ENCODE data around the gene METTL16.

- no peak for TF ChIP-seq POLR2A (IDR thresholded peaks at IDR 0.05)
- TF ChIP-seq, protein P1, sequence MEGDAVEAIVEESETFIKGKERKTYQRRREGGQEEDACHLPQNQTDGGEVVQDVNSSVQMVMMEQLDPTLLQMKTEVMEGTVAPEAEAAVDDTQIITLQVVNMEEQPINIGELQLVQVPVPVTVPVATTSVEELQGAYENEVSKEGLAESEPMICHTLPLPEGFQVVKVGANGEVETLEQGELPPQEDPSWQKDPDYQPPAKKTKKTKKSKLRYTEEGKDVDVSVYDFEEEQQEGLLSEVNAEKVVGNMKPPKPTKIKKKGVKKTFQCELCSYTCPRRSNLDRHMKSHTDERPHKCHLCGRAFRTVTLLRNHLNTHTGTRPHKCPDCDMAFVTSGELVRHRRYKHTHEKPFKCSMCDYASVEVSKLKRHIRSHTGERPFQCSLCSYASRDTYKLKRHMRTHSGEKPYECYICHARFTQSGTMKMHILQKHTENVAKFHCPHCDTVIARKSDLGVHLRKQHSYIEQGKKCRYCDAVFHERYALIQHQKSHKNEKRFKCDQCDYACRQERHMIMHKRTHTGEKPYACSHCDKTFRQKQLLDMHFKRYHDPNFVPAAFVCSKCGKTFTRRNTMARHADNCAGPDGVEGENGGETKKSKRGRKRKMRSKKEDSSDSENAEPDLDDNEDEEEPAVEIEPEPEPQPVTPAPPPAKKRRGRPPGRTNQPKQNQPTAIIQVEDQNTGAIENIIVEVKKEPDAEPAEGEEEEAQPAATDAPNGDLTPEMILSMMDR (IDR thresholded peaks at IDR 0.05), result no peak
Observed at GRCh38 chr17:2384439-2385127, 127.1 kb downstream of the METTL16 start.

Data from heart left ventricle (tissue), 13 donors.